HepG2 (cell line): Measurements from ENCODE around the gene BCL6B. TPM values are rescaled to one million over a fixed set of nuclear protein-coding genes. Genes with fewer than 3 reads are reported as not detected.

Experiments used
- ATAC-seq: fragments of 200-7000 bp; cut with Tn5 transposase; 3 replicates; pipeline ENCODE4 v1.9.1; 2020; ENCODE audit warnings: mild to moderate bottlenecking, moderate library complexity
- BruUV-seq: library from RNA; stranded (reverse); fragments of 400-500 nt; replicated peaks from 2 replicates; lab custom pipeline; 2021; lab: Mats Ljungman, UMichigan
- CTCF ChIA-PET: fragments of 300-600 bp; formaldehyde crosslinking; extraction: SDS; loops from one replicate; lab custom pipeline; 2021; ENCODE audit warnings: low total read pairs, inconsistent platforms, low intra/inter-chr PET ratio; lab: Yijun Ruan, JAX
- POLR2A ChIA-PET: fragments of 350-600 bp; sonication (Branson Sonifier 250); formaldehyde crosslinking; loops from one replicate; lab custom pipeline; 2020; ENCODE audit warnings: antibody characterized with exemption, inconsistent platforms; lab: Yijun Ruan, JAX
- DNase-seq: peaks from one replicate; pipeline ENCODE4 v3.0.0-alpha.2; 2015; ENCODE audit warnings: low spot score
- FAIRE-seq: peaks from 3 replicates; lab custom pipeline; 2011; peaks lifted over from hg19 to GRCh38; lab: Jason Lieb, UNC
- H2AFZ ChIP-seq: one replicate; pipeline ENCODE4 v1.6.1; 2011; ENCODE audit warnings: low read length, inconsistent platforms
- H3K27ac ChIP-seq: fragments of 300-600 bp; 3 replicates; pipeline ENCODE4 v1.8.0; 2011; ENCODE audit warnings: mixed run types, mild to moderate bottlenecking, mixed read lengths, low read length, inconsistent platforms; ENCODE audit not compliant: insufficient read depth; ENCODE audit errors: extremely low read length
- H3K27me3 ChIP-seq, 2 experiments: fragments of 200-600 bp in 1 of 2; 2 replicates in 1 of 2; 3 replicates in 1 of 2; pipeline versions ENCODE4 v1.6.0 to v1.8.0; 2011; ENCODE audit warnings: low read length in 2 of 2, mild to moderate bottlenecking in 2 of 2, moderate library complexity in 2 of 2, inconsistent platforms in 1 of 2; ENCODE audit not compliant: insufficient read depth in 2 of 2, control insufficient read depth in 1 of 2
- H3K36me3 ChIP-seq, 2 experiments: fragments of 200-600 bp in 1 of 2; replicated peaks in 1 of 2; 2 replicates in 1 of 2; 3 replicates in 1 of 2; pipeline versions ENCODE4 v1.5.1 to v1.8.0; 2011; ENCODE audit warnings: low read length in 2 of 2, inconsistent platforms in 1 of 2; ENCODE audit not compliant: insufficient read depth in 2 of 2, control insufficient read depth in 1 of 2
- H3K4me1 ChIP-seq: 2 replicates; pipeline ENCODE4 v1.5.1; 2012; ENCODE audit warnings: low read length, inconsistent platforms; ENCODE audit not compliant: insufficient read depth
- H3K4me2 ChIP-seq: 2 replicates; pipeline ENCODE4 v1.6.0; 2011; ENCODE audit warnings: low read depth, low read length, inconsistent platforms
- H3K4me3 ChIP-seq, 3 experiments: fragments of 200-600 bp in 1 of 3; sonication (generic), shearing (Covaris generic) in 1 of 3; replicated peaks in 1 of 3; 2 replicates each; pipeline ENCODE4 v1.5.1; 2011 to 2016; ENCODE audit warnings: low read length in 3 of 3, inconsistent platforms in 2 of 3, low read depth in 2 of 3, mild to moderate bottlenecking in 2 of 3, control low read depth in 1 of 3, mixed read lengths in 1 of 3; ENCODE audit not compliant: insufficient read depth in 1 of 3
- H3K79me2 ChIP-seq: one replicate; pipeline ENCODE4 v1.6.1; 2011; ENCODE audit warnings: low read length, inconsistent platforms; ENCODE audit not compliant: insufficient read depth
- H3K9ac ChIP-seq: 2 replicates; pipeline ENCODE4 v1.6.0; 2011; ENCODE audit warnings: mild to moderate bottlenecking, low read depth, low read length, inconsistent platforms; ENCODE audit not compliant: insufficient read depth
- H3K9me3 ChIP-seq: 2 replicates; pipeline ENCODE4 v1.5.1; 2012; ENCODE audit warnings: mild to moderate bottlenecking, low read length
- H4K20me1 ChIP-seq: 2 replicates; pipeline ENCODE4 v1.6.0; 2011; ENCODE audit warnings: inconsistent platforms, mild to moderate bottlenecking, low read length, moderate library complexity; ENCODE audit not compliant: insufficient read depth
- BRD4 ChIP-seq: sonication (generic); formaldehyde crosslinking; IDR thresholded peaks from 2 replicates; pipeline ENCODE4 v1.4.0; 2020; ENCODE audit warnings: missing genetic modification reagents
- CTCF ChIP-seq: sonication (generic); formaldehyde crosslinking; IDR thresholded peaks from 2 replicates; pipeline ENCODE4 v1.5.0; 2020; ENCODE audit warnings: mild to moderate bottlenecking, missing genetic modification reagents, moderate library complexity
- E2F2 ChIP-seq: sonication (generic); formaldehyde crosslinking; IDR thresholded peaks from 2 replicates; pipeline ENCODE4 v1.4.0; 2020; ENCODE audit warnings: missing genetic modification reagents, borderline replicate concordance
- NFAT5 ChIP-seq: sonication (generic); formaldehyde crosslinking; IDR thresholded peaks from 2 replicates; pipeline ENCODE4 v1.4.0; 2020; ENCODE audit warnings: missing genetic modification reagents
- PATZ1 ChIP-seq: sonication (generic); formaldehyde crosslinking; IDR thresholded peaks from 2 replicates; pipeline ENCODE4 v1.4.0; 2020; ENCODE audit warnings: missing genetic modification reagents
- SALL2 ChIP-seq: sonication (generic); formaldehyde crosslinking; IDR thresholded peaks from 2 replicates; pipeline ENCODE4 v1.8.1; 2023; ENCODE audit warnings: mild to moderate bottlenecking, missing genetic modification reagents, inconsistent platforms
- YY1 ChIP-seq: IDR thresholded peaks from 2 replicates; pipeline ENCODE4 v1.6.1; 2011; ENCODE audit warnings: low read length, low read depth, moderate library complexity, mild to moderate bottlenecking; ENCODE audit not compliant: insufficient read depth, insufficient replicate concordance
- ZFY ChIP-seq: sonication (generic); formaldehyde crosslinking; IDR thresholded peaks from 2 replicates; pipeline ENCODE4 v1.4.0; 2020; ENCODE audit warnings: missing genetic modification reagents
- ZNF333 ChIP-seq: sonication (generic); formaldehyde crosslinking; IDR thresholded peaks from 2 replicates; pipeline ENCODE4 v1.4.0; 2020; ENCODE audit warnings: mild to moderate bottlenecking, missing genetic modification reagents, borderline replicate concordance
- ZNF496 ChIP-seq: sonication (generic); formaldehyde crosslinking; IDR thresholded peaks from 2 replicates; pipeline ENCODE4 v1.8.1; 2023; ENCODE audit warnings: mild to moderate bottlenecking, moderate library complexity, missing genetic modification reagents; ENCODE audit not compliant: insufficient replicate concordance
- WGBS: methylation state at CpG from one replicate; pipeline ENCODE4 v1.1.6; 2017; ENCODE audit warnings: low lambda C conversion rate; 5-methylcytosine and 5-hydroxymethylcytosine counted together
- in situ Hi-C: cut with HindIII; loops from 2 replicates; pipeline ENCODE4 v1.10.0; 2017; ENCODE audit warnings: low pct_unique_long_range_greater_than_20kb; ENCODE audit not compliant: extremely low pct_ligation_motif_present
- intact Hi-C: fragments of 100-400 bp; cut with micrococcal nuclease; formaldehyde crosslinking; loops from one replicate; pipeline ENCODE4 v1.10.0; 2022; ENCODE audit not compliant: unreplicated experiment
- polyA plus RNA-seq, 8 experiments: library from polyadenylated mRNA; depleted of rRNA in 3 of 8; stranded (reverse) in 7 of 8; unstranded in 1 of 8; fragments of >200 nt; fragmentation: Illumina TruSeq in 4 of 8; extraction: Trizol in 4 of 8; gene quantifications; 2 replicates each; pipeline versions ENCODE4 v1.2.1 to v1.2.3, GENCODE V29; 2011 to 2016; ENCODE audit warnings: low read depth in 4 of 8, missing spikeins in 1 of 8, mixed read lengths in 1 of 8; ENCODE audit not compliant: insufficient read depth in 1 of 8
- total RNA-seq, 5 experiments: library from RNA; depleted of rRNA; stranded (reverse); fragments of >200 nt; fragmentation: Illumina TruSeq; extraction: Trizol; gene quantifications; 2 replicates each; pipeline ENCODE4 v1.2.3, GENCODE V29; 2016; ENCODE audit warnings: low read depth in 1 of 5

BCL6B gene
- total and polyA plus RNA-seq, 2 of the 13 experiments (the other 11 are each of a cell fraction or from before 2014, with no cell fraction given) = not detected

GRCh38 chr17:7020894-7021664 is 1.8 kb upstream of the BCL6B start:
- H3K9ac ChIP-seq = peak overlapping the region; percentile 48
- H3K4me3 ChIP-seq = peak overlapping the region; percentile 58 to 73 (median 71)
- intact Hi-C loops = loop anchor here (5.0 to 10.0 kb wide), 2 partner anchors 109 to 176 kb away; no protein-coding TSS in a partner anchor
- no peak for DNase-seq
- no peaks in the 10 kb centered on the region for H4K20me1 ChIP-seq
- H3K9me3 ChIP-seq = no peaks in the 10 kb centered on the region
- 11% methylated on average over 10 of the region's 11 CpGs for WGBS
- H3K27me3 ChIP-seq = peaks cover 0 to 6% of the 10 kb centered on the region in 2 experiments; a peak in 4 of 5 replicates
- BruUV-seq = no TSS peak
- H3K27ac ChIP-seq = no peak overlapping the region
- FAIRE-seq = peak; percentile 30
- in situ Hi-C loops = no loop called here
- H2AFZ ChIP-seq = peak overlapping the region; percentile 79
- no peaks in the 10 kb centered on the region for H3K79me2 ChIP-seq
- CTCF ChIA-PET = interaction anchor here (1.8 to 2.8 kb wide), 3 partner anchors 17 to 178 kb away, joined by 6 to 23 read pairs (median 6); no protein-coding TSS in a partner anchor
- peaks cover 44% of the 10 kb centered on the region for H3K4me1 ChIP-seq
- POLR2A ChIA-PET = interaction anchor here (1.2 to 1.7 kb wide), 4 partner anchors 9 to 116 kb away, joined by 3 to 14 read pairs (median 7); partner anchors contain the start of genes RNASEK and SLC16A13
- peak; percentile 61 for ATAC-seq
- no peaks in the 10 kb centered on the region; a peak in 1 of 5 replicates for H3K36me3 ChIP-seq
- peak overlapping the region; percentile 100 for H3K4me2 ChIP-seq
- TF ChIP-seq YY1 (peak; percentile 60), BRD4 (CRISPR knock-in tag) (0 out of 2 replicates have a peak, but pooled peaks have one; percentile 28), E2F2 (CRISPR knock-in tag) (0 out of 2 replicates have a peak, but pooled peaks have one; percentile 36), CTCF (no peak), NFAT5 (CRISPR knock-in tag) (0 out of 2 replicates have a peak, but pooled peaks have one; percentile 40), ZFY (CRISPR knock-in tag) (0 out of 2 replicates have a peak, but pooled peaks have one; percentile 24), ZNF496 (CRISPR knock-in tag) (no peak), PATZ1 (CRISPR knock-in tag) (0 out of 2 replicates have a peak, but pooled peaks have one; percentile 12), ZNF333 (0 out of 2 replicates have a peak, but pooled peaks have one; percentile 0), SALL2 (CRISPR knock-in tag) (no peak)
